Uterus (tissue), 4 donors: Measurements from ENCODE around the gene SKAP1. TPM values are rescaled to one million over a fixed set of nuclear protein-coding genes. Genes with fewer than 3 reads are reported as not detected.

Experiments
- DNase-seq, 2 donors: peaks; one replicate each; pipeline ENCODE4 v3.0.0-alpha.2; 2019 to 2020
- H3K27ac ChIP-seq, 2 donors: fragments of 200-600 bp; sonication (generic); 1 replicate in 1 of 2; 2 replicates in 1 of 2; pipeline ENCODE4 v1.5.1; 2016 to 2018
- H3K27me3 ChIP-seq, 2 donors: fragments of 200-600 bp; sonication (generic); one replicate each; pipeline ENCODE4 v1.5.1; 2018 to 2019; ENCODE audit warnings: control low read depth in 1 of 2
- H3K36me3 ChIP-seq, 2 donors: fragments of 200-600 bp; sonication (generic); one replicate each; pipeline ENCODE4 v1.5.1; 2019; ENCODE audit warnings: control low read depth in 1 of 2
- H3K4me1 ChIP-seq, 2 donors: fragments of 200-600 bp; sonication (generic); one replicate each; pipeline ENCODE4 v1.5.1; 2018 to 2019; ENCODE audit warnings: control low read depth in 1 of 2
- H3K4me3 ChIP-seq, 2 donors: fragments of 200-600 bp; sonication (generic); 1 replicate in 1 of 2; 2 replicates in 1 of 2; pipeline ENCODE4 v1.5.1; 2018 to 2019; ENCODE audit warnings: mild to moderate bottlenecking in 1 of 2
- H3K9me3 ChIP-seq, 2 donors: fragments of 200-600 bp; sonication (generic); one replicate each; pipeline ENCODE4 v1.5.1; 2019; ENCODE audit warnings: control low read depth in 1 of 2
- POLR2A ChIP-seq, 2 donors: fragments of 450-650 bp; IDR thresholded peaks; one replicate each; pipeline ENCODE4 v1.6.1; 2016; ENCODE audit warnings: antibody characterized with exemption in 2 of 2, mild to moderate bottlenecking in 1 of 2, moderate library complexity in 1 of 2
- intact Hi-C: fragments of 100-400 bp; cut with DNase I; formaldehyde crosslinking; loops from one replicate; pipeline ENCODE4 v1.15.1; 2023; ENCODE audit warnings: low total_unique reads
- total RNA-seq, 4 donors: library from RNA; depleted of rRNA in 3 of 4; stranded (reverse); fragments of >200 nt in 3 of 4; gene quantifications; one replicate each; pipeline versions ENCODE4 v1.1.0 to v1.2.4, GENCODE V29; 2014 to 2023
- TF ChIP-seq, protein P1 (sequence below), 4 experiments: fragments of 200-600 bp in 2 of 4; fragments of 450-650 bp in 2 of 4; sonication (generic) in 2 of 4; IDR thresholded peaks; one replicate each; pipeline ENCODE4 v1.5.1; 2016 to 2019; ENCODE audit warnings: antibody characterized with exemption in 4 of 4, mild to moderate bottlenecking in 2 of 4, moderate library complexity in 1 of 4
- donor health status: DM: yes; HTN: yes; CAD: no.

Gene SKAP1
- total RNA-seq, 4 donors from 2014 or later, result 0.51 to 2.4 (median 1.9) TPM; not detected in 1

DNA sequence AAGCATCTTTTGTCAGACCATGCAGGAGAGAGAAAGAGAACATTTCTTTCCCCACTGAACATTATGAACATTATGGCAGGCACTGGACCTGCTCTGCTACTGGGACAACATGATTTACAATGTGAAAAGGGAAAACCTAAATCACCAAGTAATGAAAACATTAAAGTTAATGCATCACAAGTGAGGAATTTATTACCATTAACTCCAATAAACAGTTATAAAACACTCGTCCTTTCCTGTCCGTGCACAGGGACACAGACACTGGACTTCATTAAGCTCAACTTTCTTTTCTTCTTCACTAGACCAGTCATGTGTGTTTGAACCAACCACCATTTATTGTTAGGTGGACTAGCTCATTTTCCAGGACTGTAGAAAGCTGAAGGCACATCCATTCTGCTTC lies 227.1 kb downstream of the SKAP1 start:
- Histone ChIP-seq H3K36me3 (no peaks in the 10 kb centered on the region), H3K9me3 (no peaks in the 10 kb centered on the region), H3K27ac (no peak overlapping the region), H3K4me3 (no peak overlapping the region), H3K4me1 (no peaks in the 10 kb centered on the region), H3K27me3 (no peaks in the 10 kb centered on the region)
- intact Hi-C loops, result no loop called here
- TF ChIP-seq POLR2A (IDR thresholded peaks at IDR 0.05), result no peak
- TF ChIP-seq, protein P1, sequence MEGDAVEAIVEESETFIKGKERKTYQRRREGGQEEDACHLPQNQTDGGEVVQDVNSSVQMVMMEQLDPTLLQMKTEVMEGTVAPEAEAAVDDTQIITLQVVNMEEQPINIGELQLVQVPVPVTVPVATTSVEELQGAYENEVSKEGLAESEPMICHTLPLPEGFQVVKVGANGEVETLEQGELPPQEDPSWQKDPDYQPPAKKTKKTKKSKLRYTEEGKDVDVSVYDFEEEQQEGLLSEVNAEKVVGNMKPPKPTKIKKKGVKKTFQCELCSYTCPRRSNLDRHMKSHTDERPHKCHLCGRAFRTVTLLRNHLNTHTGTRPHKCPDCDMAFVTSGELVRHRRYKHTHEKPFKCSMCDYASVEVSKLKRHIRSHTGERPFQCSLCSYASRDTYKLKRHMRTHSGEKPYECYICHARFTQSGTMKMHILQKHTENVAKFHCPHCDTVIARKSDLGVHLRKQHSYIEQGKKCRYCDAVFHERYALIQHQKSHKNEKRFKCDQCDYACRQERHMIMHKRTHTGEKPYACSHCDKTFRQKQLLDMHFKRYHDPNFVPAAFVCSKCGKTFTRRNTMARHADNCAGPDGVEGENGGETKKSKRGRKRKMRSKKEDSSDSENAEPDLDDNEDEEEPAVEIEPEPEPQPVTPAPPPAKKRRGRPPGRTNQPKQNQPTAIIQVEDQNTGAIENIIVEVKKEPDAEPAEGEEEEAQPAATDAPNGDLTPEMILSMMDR (IDR thresholded peaks at IDR 0.05), result no peak
- no peak for DNase-seq

DNA sequence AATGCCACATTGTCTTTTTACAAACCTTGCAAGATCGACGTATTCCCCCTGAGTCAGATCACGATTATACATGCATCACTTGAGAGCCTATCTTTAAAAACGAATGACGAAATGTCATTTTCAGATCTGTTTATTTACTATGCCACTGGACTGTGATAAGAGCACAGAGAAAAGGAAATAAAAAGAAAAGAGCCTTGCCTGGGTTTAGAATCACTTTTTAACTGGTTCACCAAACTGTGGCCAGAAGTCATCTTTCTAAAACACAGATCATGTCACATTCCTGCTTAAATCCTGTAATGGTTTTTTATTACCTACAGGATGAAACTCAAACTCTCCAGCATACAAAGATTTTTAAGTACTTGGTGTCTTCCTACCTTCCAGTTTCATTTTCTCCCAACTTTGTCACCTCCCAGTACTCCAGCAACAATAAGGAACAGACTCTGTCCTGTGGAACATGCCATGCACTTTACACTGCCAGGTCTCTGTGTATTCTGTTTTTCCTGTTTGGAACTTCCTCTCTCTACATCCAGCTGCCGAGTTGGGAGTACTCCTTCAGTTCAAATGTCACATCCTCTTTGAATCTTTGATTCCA lies 231.0 kb downstream of the SKAP1 start:
- no peak overlapping the region for H3K4me3 ChIP-seq
- intact Hi-C loops, result no loop called here
- TF ChIP-seq, protein P1 (IDR thresholded peaks at IDR 0.05), result no peak
- no peak for TF ChIP-seq POLR2A (IDR thresholded peaks at IDR 0.05)
- no peaks in the 10 kb centered on the region for H3K36me3 ChIP-seq
- no peaks in the 10 kb centered on the region for H3K9me3 ChIP-seq
- no peak overlapping the region for H3K27ac ChIP-seq
- no peak for DNase-seq
- no peaks in the 10 kb centered on the region for H3K4me1 ChIP-seq
- H3K27me3 ChIP-seq, result no peaks in the 10 kb centered on the region

DNA sequence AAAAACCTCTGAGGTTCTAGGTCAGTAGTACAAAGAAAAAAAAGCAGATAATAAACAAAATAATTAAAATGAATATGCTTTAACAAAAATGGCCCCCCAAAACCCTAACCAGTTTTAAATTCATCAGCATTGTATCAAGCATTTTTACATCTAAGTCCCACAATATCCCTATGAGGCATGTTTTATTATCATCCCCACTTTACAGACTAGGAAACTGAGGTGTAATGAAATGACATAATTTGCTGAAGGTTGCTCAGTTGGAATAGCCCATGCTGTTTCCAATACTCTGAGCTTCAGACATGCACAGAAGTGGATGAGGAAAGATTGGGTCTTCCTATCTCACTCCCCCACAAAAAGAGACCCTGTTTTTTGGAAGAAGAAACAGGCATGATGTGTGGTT lies 234.1 kb downstream of the SKAP1 start:
- no peaks in the 10 kb centered on the region for H3K27me3 ChIP-seq
- intact Hi-C loops, result no loop called here

DNA sequence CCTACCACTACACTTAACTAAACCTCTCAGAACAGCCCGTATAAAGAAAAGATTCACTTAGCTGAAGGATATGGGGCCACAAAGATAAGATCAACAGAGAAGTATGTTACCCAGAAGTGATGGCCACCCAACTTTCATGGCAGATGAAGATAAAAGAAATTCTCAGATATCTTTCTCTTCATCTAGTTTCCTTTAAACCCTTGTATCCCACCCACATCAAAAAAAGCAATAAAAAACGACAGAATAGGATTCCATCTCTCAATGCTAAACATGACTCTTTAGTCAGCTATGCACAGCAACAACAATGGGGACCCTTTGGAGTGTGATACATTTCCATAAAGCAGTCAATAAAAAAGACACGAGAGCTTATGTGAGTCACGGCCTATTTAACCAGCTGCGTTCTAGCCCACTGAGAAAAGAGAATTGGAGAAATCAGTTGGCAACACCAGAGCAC lies 235.9 kb downstream of the SKAP1 start:
- TF ChIP-seq POLR2A (IDR thresholded peaks at IDR 0.05), result no peak
- TF ChIP-seq, protein P1 (IDR thresholded peaks at IDR 0.05), result no peak
- no peak overlapping the region for H3K27ac ChIP-seq
- no peaks in the 10 kb centered on the region for H3K9me3 ChIP-seq
- no peak overlapping the region for H3K4me3 ChIP-seq
- intact Hi-C loops, result no loop called here
- no peaks in the 10 kb centered on the region for H3K27me3 ChIP-seq
- no peaks in the 10 kb centered on the region for H3K4me1 ChIP-seq
- no peaks in the 10 kb centered on the region for H3K36me3 ChIP-seq
- DNase-seq, result no peak

More for the DNA sequence above, 234.1 kb downstream of the SKAP1 start:
- H3K36me3 ChIP-seq, result no peaks in the 10 kb centered on the region
- DNase-seq, result no peak
- H3K9me3 ChIP-seq, result no peaks in the 10 kb centered on the region
- H3K4me1 ChIP-seq, result no peaks in the 10 kb centered on the region
- TF ChIP-seq POLR2A (IDR thresholded peaks at IDR 0.05), result no peak
- TF ChIP-seq, protein P1 (IDR thresholded peaks at IDR 0.05), result no peak
- no peak overlapping the region for H3K27ac ChIP-seq
- no peak overlapping the region for H3K4me3 ChIP-seq

DNA sequence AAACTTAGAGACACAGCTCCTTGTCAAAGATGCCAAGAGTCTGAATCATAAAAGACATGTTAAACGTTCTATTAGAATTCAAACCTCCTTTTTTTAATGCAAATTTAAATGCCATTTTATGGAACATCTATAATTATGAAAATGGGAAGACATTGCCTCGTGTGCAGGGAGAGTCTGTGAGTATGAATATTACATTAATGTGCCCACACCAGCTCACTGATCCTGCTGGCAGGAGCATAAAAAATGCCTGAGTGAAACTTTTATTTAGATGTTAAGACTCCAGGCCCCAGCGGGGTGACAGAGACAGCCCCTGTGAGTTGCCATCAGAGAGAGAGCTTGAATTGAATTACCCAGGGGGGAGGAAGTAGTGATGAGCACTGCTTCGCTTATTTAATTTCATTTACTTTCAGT lies 237.7 kb downstream of the SKAP1 start:
- intact Hi-C loops, result no loop called here

More for the DNA sequence above, 237.7 kb downstream of the SKAP1 start:
- no peak for TF ChIP-seq POLR2A (IDR thresholded peaks at IDR 0.05)
- TF ChIP-seq, protein P1 (IDR thresholded peaks at IDR 0.05), result no peak
- H3K36me3 ChIP-seq, result no peaks in the 10 kb centered on the region
- H3K4me3 ChIP-seq, result no peak overlapping the region
- no peaks in the 10 kb centered on the region for H3K27me3 ChIP-seq
- no peaks in the 10 kb centered on the region for H3K4me1 ChIP-seq
- no peaks in the 10 kb centered on the region for H3K9me3 ChIP-seq
- H3K27ac ChIP-seq, result no peak overlapping the region
- DNase-seq, result no peak
